ENCODE results near the gene HOXA3. TPM values are rescaled to one million over a fixed set of nuclear protein-coding genes. Genes with fewer than 3 reads are reported as not detected.

Gene HOXA3
- total RNA-seq (2021) = 0.11 TPM in 1 of 3 replicates, not detected in the others
- not detected for Bru-seq, nascent RNA
- long read RNA-seq, experiment 1 = 0 reads
- long read RNA-seq, experiment 2 = 0 reads
- long read RNA-seq, experiment 3 = 0 reads

GRCh38 chr7:27151931-27152815 is at the start of gene HOXA3:
Gene HOXA3, minus strand, starts transcription at chr7:27152583. Its CDS starts 41,943 bp downstream, at chr7:27110640.
- CTCF ChIA-PET = interaction anchor here (0.6 to 4.0 kb wide), 10 partner anchors 9 to 460 kb away, joined by 3 to 74 read pairs (median 4); partner anchors contain the start of gene HOXA5
- Mint-ChIP-seq H3K27me3 (ENCODE audit: low read depth) (peaks cover 100% of the 10 kb centered on the region), H3K4me1 (peaks cover 31% of the 10 kb centered on the region), H3K36me3 (peaks cover 3% of the 10 kb centered on the region), H3K27ac (no peak within 1 kb of the TSS), H3K4me3 (peak within 1 kb of the TSS; percentile 55), H3K9me3 (no peaks in the 10 kb centered on the region)
- POLR2A ChIA-PET = no interaction called here
- TF ChIP-seq ZNF138 (CRISPR knock-in tag; conservative IDR thresholded peaks at IDR 0.05) (no peak), ZNF317 (CRISPR knock-in tag; IDR thresholded peaks at IDR 0.05; ENCODE audit: borderline replicate concordance, low read depth) (no peak)
- DNase-seq (ENCODE audit: low spot score) (peak; percentile 38), ATAC-seq (no peak)

- ChIA-PET CTCF (interaction anchor here (1.5 to 2.8 kb wide), 2 partner anchors 22 to 573 kb away, joined by 3 to 14 read pairs; no protein-coding TSS in a partner anchor), POLR2A (no interaction called here)
- no peaks in the 10 kb centered on the region for H3K36me3 Mint-ChIP-seq
- no peak for TF ChIP-seq E2F4 (CRISPR knock-in tag; IDR thresholded peaks at IDR 0.05; ENCODE audit: borderline replicate concordance, low read depth)
- no peak for TF ChIP-seq USF1 (CRISPR knock-in tag; IDR thresholded peaks at IDR 0.05)
- no peak for TF ChIP-seq MYBL2 (CRISPR knock-in tag; IDR thresholded peaks at IDR 0.05)
- TF ChIP-seq, protein P1, sequence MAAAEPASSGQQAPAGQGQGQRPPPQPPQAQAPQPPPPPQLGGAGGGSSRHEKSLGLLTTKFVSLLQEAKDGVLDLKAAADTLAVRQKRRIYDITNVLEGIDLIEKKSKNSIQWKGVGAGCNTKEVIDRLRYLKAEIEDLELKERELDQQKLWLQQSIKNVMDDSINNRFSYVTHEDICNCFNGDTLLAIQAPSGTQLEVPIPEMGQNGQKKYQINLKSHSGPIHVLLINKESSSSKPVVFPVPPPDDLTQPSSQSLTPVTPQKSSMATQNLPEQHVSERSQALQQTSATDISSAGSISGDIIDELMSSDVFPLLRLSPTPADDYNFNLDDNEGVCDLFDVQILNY (CRISPR knock-in tag; IDR thresholded peaks at IDR 0.05) = no peak
- TF ChIP-seq ZNF423 (CRISPR knock-in tag; IDR thresholded peaks at IDR 0.05) = no peak
- TF ChIP-seq SMAD3 (CRISPR knock-in tag; IDR thresholded peaks at IDR 0.05; ENCODE audit: borderline replicate concordance) = no peak
- TF ChIP-seq TCF7 (CRISPR knock-in tag; IDR thresholded peaks at IDR 0.05; ENCODE audit: low read depth) = no peak
- no peak for TF ChIP-seq ZNF317 (CRISPR knock-in tag; IDR thresholded peaks at IDR 0.05; ENCODE audit: borderline replicate concordance, low read depth)
- TF ChIP-seq ZNF396 (CRISPR knock-in tag; IDR thresholded peaks at IDR 0.05; ENCODE audit: borderline replicate concordance) = no peak
- TF ChIP-seq JUN (CRISPR knock-in tag; IDR thresholded peaks at IDR 0.05) = no peak
- H3K27ac Mint-ChIP-seq = no peak overlapping the region
- H3K9me3 Mint-ChIP-seq = no peaks in the 10 kb centered on the region
- no peak overlapping the region for H3K4me3 Mint-ChIP-seq
- H3K27me3 Mint-ChIP-seq (ENCODE audit: low read depth) = peaks cover 96% of the 10 kb centered on the region
- DNase-seq (ENCODE audit: low spot score) (no peak), ATAC-seq (no peak)
- peaks cover 36% of the 10 kb centered on the region for H3K4me1 Mint-ChIP-seq
Observed at GRCh38 chr7:27201580-27202017, 49.2 kb upstream of the HOXA3 start.

- Mint-ChIP-seq H3K4me1 (peaks cover 34% of the 10 kb centered on the region), H3K27ac (no peak overlapping the region), H3K4me3 (peak overlapping the region; percentile 49), H3K27me3 (ENCODE audit: low read depth) (peaks cover 96% of the 10 kb centered on the region), H3K36me3 (no peaks in the 10 kb centered on the region), H3K9me3 (no peaks in the 10 kb centered on the region)
- POLR2A ChIA-PET = interaction anchor here (0.7 kb wide), 1 partner anchor 24 kb away, joined by 3 read pairs; no protein-coding TSS in a partner anchor
- TF ChIP-seq ZNF121 (CRISPR knock-in tag; IDR thresholded peaks at IDR 0.05) = no peak
- TF ChIP-seq, protein P2, sequence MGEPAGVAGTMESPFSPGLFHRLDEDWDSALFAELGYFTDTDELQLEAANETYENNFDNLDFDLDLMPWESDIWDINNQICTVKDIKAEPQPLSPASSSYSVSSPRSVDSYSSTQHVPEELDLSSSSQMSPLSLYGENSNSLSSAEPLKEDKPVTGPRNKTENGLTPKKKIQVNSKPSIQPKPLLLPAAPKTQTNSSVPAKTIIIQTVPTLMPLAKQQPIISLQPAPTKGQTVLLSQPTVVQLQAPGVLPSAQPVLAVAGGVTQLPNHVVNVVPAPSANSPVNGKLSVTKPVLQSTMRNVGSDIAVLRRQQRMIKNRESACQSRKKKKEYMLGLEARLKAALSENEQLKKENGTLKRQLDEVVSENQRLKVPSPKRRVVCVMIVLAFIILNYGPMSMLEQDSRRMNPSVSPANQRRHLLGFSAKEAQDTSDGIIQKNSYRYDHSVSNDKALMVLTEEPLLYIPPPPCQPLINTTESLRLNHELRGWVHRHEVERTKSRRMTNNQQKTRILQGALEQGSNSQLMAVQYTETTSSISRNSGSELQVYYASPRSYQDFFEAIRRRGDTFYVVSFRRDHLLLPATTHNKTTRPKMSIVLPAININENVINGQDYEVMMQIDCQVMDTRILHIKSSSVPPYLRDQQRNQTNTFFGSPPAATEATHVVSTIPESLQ (CRISPR knock-in tag; IDR thresholded peaks at IDR 0.05) = no peak
- TF ChIP-seq, protein P3, sequence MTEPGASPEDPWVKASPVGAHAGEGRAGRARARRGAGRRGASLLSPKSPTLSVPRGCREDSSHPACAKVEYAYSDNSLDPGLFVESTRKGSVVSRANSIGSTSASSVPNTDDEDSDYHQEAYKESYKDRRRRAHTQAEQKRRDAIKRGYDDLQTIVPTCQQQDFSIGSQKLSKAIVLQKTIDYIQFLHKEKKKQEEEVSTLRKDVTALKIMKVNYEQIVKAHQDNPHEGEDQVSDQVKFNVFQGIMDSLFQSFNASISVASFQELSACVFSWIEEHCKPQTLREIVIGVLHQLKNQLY (CRISPR knock-in tag; IDR thresholded peaks at IDR 0.05) = no peak
- TF ChIP-seq, protein P4, sequence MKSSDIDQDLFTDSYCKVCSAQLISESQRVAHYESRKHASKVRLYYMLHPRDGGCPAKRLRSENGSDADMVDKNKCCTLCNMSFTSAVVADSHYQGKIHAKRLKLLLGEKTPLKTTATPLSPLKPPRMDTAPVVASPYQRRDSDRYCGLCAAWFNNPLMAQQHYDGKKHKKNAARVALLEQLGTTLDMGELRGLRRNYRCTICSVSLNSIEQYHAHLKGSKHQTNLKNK (CRISPR knock-in tag; IDR thresholded peaks at IDR 0.05) = no peak
- DNase-seq (ENCODE audit: low spot score) (no peak), ATAC-seq (no peak)
- CTCF ChIA-PET = interaction anchor here (1.2 to 2.8 kb wide), 6 partner anchors 21 to 893 kb away, joined by 3 to 20 read pairs (median 10); no protein-coding TSS in a partner anchor
Observed at GRCh38 chr7:27200761-27201579, 48.6 kb upstream of the HOXA3 start.

Measured in WTC11 (cell line).